ENCODE results near the gene CD2AP.
A peak's percentile ranks its signal among the peaks of the same experiment; 100 is the strongest.

Gene CD2AP

GRCh38 chr6:47648031-47648430, 170.4 kb downstream of the CD2AP start:
- DNase-seq: no peak

- DNase-seq: no peak
Measured at GRCh38 chr6:47650553-47651432, 173.2 kb downstream of the CD2AP start.

- no peak for DNase-seq
Measured at GRCh38 chr6:47651505-47651944, 173.9 kb downstream of the CD2AP start.

- no peak for DNase-seq
Measured at GRCh38 chr6:47653706-47654105, 176.1 kb downstream of the CD2AP start.

GRCh38 chr6:47654255-47654654, 176.7 kb downstream of the CD2AP start:
- no peak for DNase-seq

GRCh38 chr6:47655719-47656595, 178.4 kb downstream of the CD2AP start:
- peak in 1 of 2 experiments; percentile 65 for DNase-seq

GRCh38 chr6:47661960-47662359, 184.4 kb downstream of the CD2AP start:
- DNase-seq: no peak

- DNase-seq: peak; percentile 46 to 78
Measured at GRCh38 chr6:47663462-47664216, 186.1 kb downstream of the CD2AP start.

- DNase-seq: peak; percentile 34 to 76
Measured at GRCh38 chr6:47665112-47665511, 187.5 kb downstream of the CD2AP start.

GRCh38 chr6:47669684-47670513, 192.3 kb downstream of the CD2AP start:
- no peak for DNase-seq

GRCh38 chr6:47670851-47671250, 193.3 kb downstream of the CD2AP start:
- no peak for DNase-seq

- no peak for DNase-seq
Measured at GRCh38 chr6:47671777-47672176, 194.2 kb downstream of the CD2AP start.

- no peak for DNase-seq
Measured at GRCh38 chr6:47672816-47673215, 195.2 kb downstream of the CD2AP start.

- DNase-seq: no peak
Measured at GRCh38 chr6:47674673-47675072, 197.1 kb downstream of the CD2AP start.

Data from SHP77 (cell line).